Stimulated activated CD4-positive, alpha-beta T cell treated with anti-CD3 and anti-CD28 coated beads, Interleukin-15, amount 100 ng/mL, for 1 hour (primary cell): ENCODE results near the gene MDN1.

ENCODE experiments used
- DNase-seq, 2 donors: peaks; one replicate each; pipeline ENCODE4 v3.0.0-alpha.2; 2020; ENCODE audit warnings: low read depth in 1 of 2, low spot score in 1 of 2

MDN1 gene

DNA sequence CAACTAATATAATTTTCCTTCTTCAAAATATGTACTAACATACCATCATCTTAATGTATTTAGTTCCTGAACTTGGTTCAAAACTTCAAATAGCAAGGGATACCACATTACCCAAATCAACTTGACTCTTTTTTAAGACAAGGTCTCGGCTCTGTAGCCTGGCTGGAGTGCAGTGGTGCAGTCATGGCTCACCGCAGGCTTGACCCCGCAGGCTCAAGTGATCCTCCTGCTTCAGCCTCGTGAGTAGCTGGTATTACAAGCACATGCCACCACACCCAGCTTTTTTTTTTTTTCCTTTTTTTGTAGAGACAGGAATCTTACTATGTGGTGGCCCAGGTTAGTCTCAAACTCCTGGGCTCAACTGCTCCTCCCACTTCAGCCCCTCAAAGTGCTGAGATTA, 125.2 kb downstream of the MDN1 start:
- no peak for DNase-seq

- no peak for DNase-seq
Measured at GRCh38 chr6:89693207-89693606, 126.4 kb downstream of the MDN1 start.

- DNase-seq: no peak
Measured at GRCh38 chr6:89692256-89692655, 127.3 kb downstream of the MDN1 start.

GRCh38 chr6:89690944-89691324, 128.7 kb downstream of the MDN1 start:
- no peak for DNase-seq

GRCh38 chr6:89689732-89690131, 129.9 kb downstream of the MDN1 start:
- no peak for DNase-seq

- DNase-seq: no peak
Measured at GRCh38 chr6:89688328-89688727, 131.3 kb downstream of the MDN1 start.

- no peak for DNase-seq
Measured at GRCh38 chr6:89685311-89685710, 134.3 kb downstream of the MDN1 start.

DNA sequence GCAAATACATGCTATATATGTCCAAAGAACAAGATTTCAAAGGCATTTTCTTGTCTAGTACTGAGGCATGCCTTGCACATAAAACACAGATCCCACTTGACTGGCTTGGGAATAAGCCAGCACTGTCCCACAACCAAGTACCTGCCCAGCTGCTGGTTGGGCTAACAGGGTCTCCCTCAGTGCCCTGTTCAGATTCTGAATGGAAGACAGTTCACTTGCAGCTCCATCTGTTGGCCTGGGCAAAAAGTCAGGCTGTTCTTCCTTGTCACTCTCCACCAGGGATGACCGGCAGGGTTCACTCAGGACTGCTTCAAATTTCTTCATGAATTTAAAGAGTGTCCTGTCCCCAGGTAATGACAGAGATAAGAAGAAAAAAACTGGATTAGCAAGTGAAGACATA, 136.6 kb downstream of the MDN1 start:
- no peak for DNase-seq

- DNase-seq: no peak
Measured at GRCh38 chr6:89681983-89682564, 137.5 kb downstream of the MDN1 start.

GRCh38 chr6:89680551-89680950, 139.0 kb downstream of the MDN1 start:
- no peak for DNase-seq

GRCh38 chr6:89680150-89680549, 139.4 kb downstream of the MDN1 start:
- no peak for DNase-seq

GRCh38 chr6:89679215-89680120, 140.1 kb downstream of the MDN1 start:
- no peak for DNase-seq

DNA sequence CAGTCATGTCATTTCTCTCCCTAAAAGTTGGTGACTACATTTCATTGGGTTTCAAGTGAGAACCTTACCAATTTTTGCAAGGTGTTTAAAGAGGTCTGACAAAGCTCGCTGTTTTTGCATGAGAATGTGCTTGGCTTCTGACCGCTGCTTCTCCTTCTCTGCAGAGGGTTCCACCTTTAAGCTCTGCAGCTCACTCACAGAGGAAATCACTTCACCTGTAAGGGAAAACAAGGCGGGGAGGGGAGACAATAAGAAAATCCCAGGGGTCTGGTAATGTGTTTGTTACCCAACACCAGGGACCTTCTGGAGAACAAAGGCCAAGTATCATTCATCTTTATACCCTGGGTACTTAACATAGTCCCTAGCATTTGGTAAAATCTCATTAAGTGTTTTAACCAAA, 141.1 kb downstream of the MDN1 start:
- no peak for DNase-seq

DNA sequence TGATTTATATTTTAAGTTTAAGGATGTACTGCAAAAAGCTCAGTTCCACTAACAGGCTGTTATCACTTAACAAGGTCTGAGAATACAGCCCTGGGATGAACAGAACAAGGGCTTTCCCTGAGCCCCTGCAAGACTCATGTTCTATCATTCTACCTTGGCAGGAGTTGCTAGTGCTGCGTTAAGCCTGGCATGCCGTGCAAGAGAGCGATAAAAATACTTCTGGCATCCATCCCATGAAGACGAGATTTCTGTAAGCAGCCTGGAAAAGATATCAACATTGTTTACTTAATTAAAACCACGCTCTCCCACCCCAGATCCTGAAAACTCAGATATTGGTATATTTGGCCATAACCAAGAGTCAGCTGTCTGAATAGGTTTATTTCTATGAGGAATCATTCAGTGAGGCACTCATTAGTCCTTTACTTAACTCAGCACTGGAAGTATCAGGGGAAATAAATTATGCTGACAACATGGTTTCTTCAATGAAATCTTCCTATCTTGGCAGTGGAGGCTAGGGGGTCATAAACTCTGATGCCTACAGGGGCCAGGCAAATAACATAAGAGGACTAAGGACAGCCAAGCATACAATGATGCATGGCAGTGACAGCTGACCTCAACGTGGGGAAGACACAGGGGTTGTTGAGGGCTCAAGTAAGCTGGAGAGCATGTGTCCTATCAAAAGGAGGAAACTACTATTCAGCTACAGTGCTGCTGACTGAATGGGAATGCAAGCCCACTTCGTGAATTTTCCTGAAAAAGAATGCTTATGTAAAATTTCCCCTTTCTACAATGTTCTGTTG, 143.4 kb downstream of the MDN1 start:
- DNase-seq: no peak

GRCh38 chr6:89670935-89671565, 148.5 kb downstream of the MDN1 start:
- no peak for DNase-seq

DNA sequence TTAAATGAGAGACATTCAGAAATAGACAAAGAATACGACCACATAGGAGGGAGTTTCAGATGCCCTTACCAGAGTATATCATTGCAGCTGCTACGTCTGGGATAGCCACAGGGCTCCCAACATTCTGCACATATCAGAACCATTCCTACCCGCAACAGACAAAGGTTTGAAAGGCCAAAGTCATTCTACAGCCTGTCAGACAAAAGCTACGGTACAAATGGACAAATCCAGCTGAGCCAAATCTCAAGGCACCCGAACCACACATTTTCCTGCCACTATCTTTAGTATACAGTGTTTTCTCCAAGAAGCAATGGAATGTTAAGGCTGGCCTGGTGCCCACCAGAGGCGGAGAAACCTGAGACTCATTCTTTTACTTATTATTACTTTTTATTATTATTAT, 150.6 kb downstream of the MDN1 start:
- no peak for DNase-seq

- no peak for DNase-seq
Measured at GRCh38 chr6:89667872-89668556, 151.6 kb downstream of the MDN1 start.

DNA sequence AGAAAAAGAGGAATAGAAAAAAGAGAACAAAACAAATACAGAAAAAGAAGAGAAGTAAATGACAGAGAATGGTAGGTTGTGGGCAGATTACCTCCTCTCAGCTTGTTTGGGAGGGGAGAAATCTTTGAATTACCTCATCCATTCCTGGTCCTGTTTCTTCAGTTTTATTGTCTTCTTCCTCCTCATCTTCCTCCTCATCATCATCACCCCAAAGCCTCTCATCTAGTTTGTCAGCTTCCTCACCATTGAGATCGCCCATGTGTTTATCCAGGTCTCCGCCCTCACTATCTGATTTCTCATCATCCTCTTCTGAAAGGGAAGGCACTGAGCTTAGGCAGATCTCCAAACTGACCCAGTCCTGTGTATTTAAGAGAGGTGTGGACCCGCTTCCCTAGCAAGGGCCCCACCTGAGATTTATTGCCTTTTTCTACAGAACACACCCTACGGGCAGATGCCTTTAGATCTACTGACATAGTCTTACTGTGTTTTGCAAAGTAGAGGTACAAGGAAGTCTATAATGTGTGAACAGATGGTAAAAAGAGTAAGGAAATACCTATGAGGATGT, 156.9 kb downstream of the MDN1 start:
- no peak for DNase-seq

- no peak for DNase-seq
Measured at GRCh38 chr6:89661559-89661958, 158.0 kb downstream of the MDN1 start.

DNA sequence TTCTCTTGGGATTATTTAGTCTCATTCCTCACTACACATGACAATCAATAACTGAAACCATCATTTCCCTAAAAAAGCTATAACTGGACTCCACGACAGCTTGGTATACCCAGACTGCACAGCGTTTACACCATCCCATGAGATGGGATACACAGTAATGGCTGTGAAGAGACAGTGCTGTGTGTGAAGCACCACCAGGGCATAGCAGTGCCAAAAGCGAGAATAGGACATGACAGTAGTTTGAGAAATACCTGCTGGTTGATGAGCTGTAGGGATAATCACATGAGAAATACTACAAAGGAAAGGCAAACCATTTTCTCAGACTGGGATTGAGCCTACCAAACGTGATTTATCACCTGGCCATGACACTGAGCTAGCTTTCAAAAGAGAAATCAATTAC, 158.6 kb downstream of the MDN1 start:
- DNase-seq: no peak
